GM21381 (cell line): ENCODE results near the gene CRISP1.
"Not testable (repeated sequence)": the region's sequence is repeated elsewhere in the genome, so short reads cannot be mapped to it uniquely, and the experiment has no call there.

Experiments used
- ATAC-seq: cut with Tn5 transposase; IDR thresholded peaks from one replicate; pipeline ENCODE4 v1.9.1; 2021; ENCODE audit warnings: mild to moderate bottlenecking, moderate library complexity; ENCODE audit not compliant: unreplicated experiment

CRISP1 gene, protein sequence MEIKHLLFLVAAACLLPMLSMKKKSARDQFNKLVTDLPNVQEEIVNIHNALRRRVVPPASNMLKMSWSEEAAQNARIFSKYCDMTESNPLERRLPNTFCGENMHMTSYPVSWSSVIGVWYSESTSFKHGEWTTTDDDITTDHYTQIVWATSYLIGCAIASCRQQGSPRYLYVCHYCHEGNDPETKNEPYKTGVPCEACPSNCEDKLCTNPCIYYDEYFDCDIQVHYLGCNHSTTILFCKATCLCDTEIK

DNA sequence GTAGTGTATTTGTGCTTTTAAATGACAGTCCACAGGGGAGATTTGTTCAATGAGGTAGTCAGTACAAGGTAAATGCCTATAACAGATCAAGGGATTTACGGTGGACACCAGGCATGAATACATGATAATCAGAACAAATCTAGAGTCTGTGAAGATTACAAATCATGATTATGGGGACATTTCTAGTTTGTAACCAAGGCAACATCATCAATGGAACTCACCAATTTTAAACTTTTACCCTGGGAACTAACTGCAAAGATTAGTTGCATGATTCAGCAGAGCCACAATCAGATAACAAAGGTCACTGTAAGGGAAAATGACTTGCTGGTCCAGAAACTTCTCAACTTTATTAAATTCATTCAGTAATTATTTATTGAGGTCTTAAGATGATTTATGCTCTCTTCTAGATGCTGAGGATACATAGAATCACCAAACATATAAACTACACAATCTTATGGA, at the start of gene CRISP1:
Gene CRISP1, minus strand, starts transcription at position 51 of the 459 bp plus-strand sequence. CDS start 9,135 bp downstream, outside the sequence.
- ATAC-seq: no peak

DNA sequence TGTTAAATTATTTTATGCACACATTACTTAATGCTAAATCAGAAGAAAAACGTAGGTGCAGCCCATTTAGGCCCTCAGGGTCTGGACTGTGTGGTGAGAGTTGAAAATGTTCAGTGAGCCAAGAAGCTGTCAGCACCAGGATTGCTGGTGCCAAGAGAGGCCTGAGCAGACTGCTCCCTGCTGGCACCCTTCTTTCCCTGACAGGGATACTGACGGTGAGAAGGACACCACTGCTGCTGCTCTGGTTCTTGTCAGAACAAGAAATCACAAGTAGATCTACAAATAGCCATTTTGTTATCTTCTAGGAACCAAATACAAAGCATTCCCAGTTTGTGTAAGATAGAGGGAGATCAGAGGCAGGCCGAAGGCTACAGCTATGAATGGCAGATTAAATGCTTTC, 48.7 kb upstream of the CRISP1 start:
- ATAC-seq: no peak

DNA sequence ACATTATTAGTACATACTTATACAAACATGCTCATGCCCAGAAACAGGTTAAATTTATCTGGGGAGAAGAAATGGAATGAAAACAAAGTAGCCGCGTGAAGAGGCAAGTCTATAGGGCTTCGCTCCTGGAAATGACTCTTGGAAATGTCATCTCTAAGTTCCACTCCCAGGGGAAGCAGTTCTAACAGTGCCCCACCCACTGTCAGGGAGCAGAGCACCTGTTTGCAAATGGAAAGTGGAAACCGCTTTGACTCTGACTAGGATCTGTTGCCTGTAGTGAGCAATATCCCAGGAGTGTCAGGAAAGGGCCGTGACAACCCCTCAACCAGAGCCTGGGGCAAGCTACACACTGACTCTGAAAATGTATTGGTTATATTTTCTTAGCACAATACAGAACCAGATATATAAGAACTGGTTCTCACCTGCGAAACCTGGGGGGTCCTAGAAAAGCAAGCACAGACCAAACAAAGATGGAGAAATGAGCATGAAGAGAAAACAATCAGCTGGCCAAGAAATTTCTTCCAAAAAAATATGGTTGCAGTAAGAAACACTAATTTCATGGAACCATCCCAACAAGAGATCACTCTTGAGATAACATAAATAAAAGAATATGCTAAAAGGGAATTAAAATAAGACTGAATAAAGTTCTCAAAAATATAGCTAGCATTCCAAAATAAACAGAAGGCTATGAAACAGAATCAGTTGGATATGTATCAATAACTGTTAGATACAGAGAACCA, 47.5 kb upstream of the CRISP1 start:
- ATAC-seq: no peak

DNA sequence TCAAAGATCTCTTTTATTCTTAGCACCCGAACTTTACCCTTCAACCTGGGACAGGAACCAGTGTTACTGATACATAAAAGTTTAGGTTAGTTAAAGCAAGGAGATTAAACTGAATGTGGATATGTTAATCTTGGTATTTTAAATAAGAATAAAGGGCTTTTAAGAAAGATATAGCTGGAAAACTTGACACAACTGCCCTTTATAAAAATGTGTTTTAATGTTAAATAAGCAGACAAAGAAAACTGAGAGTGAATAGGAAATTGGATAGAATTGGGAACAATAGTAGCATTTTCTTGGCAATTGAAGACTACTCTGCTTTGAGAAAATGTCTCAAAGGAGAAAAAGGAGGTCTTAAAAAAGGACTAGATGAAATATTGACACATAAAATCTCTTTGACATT, 45.9 kb upstream of the CRISP1 start:
- ATAC-seq: no peak

DNA sequence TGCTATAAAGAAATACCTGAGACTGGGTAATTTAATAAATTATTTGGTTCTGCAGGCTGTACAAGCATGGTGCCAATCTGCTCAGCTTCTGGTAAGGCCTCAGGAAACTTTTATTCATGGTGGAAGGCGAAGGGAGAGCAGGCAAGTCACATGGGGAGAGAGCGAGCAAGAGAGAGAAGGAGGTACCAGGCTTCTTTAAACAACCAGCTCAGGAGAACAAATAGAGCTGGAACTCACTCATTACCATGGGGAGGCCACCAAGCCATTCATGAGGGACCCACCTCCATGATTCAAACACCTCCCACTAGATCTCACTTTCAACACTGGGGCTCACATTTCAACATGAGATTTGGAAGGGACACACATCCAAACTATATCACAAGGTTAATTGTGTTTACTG, 44.9 kb upstream of the CRISP1 start:
- no peak for ATAC-seq

DNA sequence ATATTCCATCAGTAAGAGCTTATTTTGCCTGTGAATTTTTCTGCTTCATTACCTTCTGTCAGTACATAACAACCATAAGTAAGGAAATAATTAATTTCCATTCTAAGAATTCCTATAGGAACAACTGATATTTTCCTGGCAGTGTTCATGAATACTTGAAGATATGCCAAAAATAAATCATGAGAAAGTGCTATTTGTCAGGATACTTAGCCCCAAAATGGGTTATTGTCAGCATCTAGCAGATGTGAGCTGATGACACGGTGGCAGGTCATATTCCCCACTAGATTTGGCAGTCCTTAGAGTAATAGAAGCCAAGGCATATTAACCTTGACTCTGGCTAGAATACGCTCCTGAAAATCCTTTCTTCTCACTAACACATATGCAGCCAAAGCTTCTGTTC, 43.2 kb upstream of the CRISP1 start:
- no peak for ATAC-seq

DNA sequence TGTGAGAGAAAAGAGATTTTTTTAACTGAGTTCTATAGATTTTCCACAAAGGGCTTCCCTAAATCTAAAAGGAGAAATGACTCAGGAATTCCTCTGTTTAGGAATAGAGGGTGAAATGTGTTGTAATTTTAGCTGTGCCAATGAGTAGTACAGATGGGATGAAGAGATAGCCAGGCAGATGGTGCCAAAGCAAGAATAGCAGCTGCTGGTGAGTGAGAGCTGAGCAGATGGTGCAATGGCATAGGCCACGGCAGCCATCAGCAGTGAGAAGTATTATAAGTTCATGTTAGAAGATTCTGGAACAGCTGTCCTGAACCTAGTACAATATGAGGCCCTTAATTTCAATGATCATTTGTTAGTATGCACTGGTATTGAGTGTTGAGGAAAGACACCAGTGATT, 40.2 kb upstream of the CRISP1 start:
- no peak for ATAC-seq

DNA sequence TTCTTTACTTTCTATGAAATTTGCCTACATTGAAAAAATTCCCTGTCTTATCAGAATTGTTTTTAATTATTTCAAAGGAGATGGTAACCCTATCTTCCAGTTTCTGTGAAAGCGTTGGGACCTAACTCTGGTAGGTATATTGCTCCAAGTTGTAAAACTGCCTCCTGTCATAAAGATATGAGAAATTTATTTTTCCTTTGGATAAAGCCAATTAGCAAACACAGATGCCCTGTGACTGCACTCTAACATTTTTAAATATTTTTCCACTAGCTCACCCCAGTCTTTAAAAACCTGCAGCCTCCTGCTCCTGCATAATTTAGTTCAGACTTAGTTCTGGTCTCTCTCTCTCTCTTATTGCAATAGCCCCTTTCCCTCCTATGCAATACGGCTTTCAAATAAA, 39.0 kb upstream of the CRISP1 start:
- no peak for ATAC-seq

DNA sequence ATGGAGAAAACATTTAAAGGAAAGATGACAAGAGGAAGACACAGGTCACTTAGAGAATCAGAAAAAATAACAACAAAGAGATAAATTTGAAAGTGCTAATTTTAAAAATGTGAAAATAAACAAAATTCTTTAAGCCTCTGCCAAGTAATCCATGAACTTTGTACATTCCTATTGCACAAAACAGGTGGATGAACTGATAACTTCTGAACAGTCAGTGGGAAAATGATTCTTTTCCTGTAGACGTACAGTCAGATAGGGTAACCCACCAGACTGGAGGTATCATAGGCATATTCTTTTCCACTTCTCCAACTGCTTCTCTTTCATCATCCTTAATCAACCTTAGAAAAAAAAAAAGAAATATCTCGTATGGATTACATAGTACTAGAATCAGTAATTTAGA, 36.5 kb upstream of the CRISP1 start:
- ATAC-seq: no peak

DNA sequence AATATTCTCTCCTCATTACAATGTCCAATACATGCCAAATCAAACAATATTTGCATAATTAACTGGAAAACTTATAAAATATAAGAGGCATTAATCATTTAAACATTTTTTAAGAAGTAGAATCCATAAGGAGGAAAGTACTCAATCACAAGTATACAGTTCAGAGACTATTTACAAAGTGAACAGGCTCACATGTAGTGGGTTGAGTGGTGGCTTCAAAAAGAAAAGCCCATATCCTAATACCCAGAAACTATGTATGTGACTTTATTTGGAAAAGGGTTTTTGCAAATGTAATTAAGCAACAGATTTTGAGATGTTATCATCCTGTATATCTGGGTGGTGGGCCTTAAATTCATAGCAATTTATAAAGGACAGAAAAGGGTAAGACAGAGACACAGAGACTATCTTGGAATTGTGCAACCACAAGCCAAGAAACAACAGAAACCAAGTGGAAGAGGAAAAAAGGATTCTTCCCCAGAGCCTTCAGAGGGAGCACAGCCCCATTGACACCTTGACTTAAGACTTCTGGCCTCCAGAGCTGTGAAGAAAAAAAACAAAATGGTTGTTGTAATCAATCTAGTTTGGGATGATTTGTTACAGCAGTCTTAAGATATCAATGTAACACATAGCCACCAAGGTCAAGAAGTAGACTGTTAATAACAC, 32.7 kb upstream of the CRISP1 start:
- ATAC-seq: no peak

DNA sequence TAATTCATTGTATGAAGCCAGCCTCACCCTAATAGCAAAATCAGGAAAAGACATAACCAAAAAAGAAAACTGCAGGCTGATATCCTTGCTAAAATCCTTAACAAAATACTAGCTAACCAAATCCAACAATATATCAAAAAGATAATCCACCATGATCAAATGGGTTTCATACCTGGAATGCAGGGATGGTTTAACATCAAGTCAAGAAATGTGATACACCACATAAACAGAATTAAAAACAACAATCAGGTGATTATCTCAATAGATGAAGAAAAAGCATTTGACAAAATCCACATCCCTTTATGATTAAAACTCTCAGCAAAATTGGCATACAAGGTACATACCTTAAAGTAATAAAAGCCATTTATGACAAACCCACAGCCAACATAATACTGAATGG, 29.2 kb upstream of the CRISP1 start:
- ATAC-seq: not testable (repeated sequence)

DNA sequence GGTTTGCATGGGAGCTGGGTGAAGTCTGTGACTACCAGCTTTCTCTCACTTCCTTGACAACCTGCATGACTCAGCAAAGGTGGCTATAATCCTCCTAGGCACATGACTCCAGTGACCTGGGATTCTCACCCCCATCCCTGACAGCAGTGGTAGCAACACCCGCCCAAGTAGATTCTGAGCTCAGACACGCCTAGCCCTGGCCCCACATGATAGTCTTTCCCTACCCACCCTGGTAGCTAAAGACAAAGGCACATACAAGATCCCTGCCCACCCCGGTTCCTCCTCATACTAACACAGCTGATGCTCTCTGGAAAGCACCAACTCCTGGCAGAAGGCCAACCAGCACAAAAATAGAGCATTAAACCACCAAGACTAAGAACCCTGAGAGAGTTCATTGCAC, 25.9 kb upstream of the CRISP1 start:
- ATAC-seq: no peak

DNA sequence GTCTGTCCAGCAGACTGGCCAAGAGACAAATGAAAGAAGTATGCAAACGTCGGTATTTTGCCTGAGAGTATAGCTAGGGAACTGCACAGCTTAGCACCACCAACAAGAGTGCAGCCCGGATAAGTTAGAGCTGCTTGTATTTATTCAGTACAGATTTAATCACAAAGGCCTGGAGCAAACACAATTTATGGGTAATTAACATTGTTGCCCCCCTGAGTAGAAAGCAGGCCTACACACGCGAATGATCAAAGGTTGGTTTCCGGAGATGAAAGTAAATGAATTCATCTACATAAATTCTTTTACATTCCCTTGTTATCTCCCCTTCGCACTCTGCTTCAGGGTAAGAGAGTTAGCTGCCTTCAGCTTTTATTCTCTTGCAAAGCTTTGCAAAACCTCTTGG, 24.7 kb upstream of the CRISP1 start:
- no peak for ATAC-seq

DNA sequence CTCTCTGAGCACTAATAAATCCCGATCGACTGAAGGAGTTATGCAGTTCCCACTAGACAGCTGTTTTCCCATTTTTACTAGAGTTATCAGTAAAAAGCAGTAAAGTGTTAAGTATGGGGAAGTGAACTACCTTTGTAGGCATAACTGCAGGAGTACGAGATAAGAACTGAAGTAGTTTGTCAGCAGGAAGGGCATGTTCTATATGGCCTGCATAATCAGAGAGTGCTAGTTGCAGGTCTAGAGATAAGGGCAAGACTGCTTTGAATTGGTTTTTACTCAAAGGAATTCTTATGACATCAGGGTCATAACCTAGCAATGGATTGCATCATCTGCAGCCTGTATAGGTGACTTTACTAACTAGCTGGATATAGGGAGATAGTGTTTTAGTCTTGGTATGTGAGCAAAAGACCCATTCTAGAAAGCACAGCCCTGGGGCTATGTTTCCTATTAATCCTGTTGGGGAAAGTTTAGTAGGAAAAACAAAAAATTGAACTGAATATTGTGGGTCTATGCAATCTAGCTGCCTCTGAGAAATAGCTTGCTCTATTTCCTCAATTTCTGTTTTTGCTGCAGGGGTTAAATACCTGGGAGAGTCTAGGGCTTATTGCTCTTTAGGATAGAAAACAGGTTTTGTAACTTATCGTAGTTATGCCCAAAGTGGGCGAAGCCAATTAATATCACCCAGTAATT, 22.6 kb upstream of the CRISP1 start:
- ATAC-seq: no peak

DNA sequence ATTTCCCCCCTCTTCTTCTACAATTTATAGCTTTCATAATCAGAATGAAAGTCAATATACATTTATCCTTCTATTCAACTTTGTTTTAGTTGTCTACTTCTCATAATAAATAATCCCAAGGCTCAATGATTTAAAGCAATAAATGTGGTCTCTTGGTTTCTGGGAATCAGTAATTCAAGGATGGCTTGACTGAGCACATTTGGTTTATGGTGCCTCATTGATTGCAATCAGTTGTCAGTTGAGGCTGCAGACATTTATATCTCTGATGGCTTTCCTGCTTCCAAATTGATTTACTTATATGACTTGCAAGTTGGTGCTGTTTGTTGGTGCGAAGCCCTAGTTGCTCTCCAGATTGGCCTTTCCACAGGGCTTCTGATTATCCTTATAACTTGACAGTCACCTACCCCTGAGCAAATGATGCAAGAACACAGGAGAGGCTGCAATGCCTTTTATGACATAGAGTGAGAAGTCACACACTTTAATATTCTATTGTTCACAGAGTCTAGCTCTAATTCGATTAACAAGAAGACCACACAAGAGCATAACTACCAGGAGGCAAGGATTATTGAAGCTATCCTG, 2.7 kb upstream of the CRISP1 start:
- ATAC-seq: no peak

DNA sequence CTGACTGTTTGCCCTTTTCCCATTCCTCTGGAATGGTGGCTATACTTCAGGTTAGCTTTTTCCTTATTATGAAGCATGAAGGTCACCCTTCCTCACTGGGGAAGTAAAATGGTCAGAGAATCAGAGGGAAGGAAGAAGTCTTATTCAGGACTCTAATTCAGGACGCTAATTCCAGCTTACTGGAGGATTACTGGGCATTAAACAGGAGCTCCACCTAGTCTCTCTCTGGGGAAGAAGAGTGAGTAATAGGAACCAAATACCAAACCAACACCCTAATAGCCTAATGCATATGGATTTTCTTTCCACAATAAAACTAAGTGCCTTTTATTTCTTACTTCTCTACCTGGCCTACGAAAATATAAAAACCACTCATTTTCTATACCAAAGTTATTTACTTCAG, 10.1 kb downstream of the CRISP1 start:
- no peak for ATAC-seq

DNA sequence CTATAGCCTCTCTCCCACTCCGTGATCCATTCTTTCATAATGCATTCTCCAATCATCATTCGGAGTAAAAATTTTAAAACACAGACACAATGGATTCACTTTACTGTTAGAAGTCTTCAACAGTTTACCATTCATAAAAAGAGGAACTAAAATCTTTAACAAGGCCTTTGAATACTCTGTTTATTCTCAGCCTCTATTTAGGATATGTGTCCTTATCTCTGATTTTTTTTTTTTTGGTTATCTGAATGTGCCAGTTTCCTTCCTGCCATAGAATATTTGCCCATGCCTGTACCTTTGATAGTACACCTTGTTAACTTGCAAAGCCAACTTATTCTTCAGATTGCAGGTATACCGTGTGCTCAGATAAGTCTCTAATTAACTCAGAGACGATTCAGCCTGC, 11.1 kb downstream of the CRISP1 start:
- ATAC-seq: no peak

DNA sequence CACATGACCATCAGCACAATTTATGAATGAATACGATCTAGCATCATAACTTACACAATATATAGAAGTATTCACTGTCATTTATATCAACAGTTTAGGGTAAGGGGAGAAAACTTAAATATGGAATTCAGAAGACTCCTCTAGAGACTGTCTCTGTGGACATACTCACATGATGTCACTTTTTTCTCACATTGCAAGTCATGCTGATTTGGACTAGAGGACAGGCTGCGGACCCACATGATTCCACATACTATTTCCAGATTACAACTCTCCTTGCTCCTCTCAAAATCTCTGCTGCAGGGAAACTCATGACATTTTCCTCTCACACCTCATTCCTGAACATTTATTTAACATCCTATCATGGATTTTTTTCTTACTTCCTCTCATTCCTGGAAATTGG, 13.4 kb downstream of the CRISP1 start:
- no peak for ATAC-seq

DNA sequence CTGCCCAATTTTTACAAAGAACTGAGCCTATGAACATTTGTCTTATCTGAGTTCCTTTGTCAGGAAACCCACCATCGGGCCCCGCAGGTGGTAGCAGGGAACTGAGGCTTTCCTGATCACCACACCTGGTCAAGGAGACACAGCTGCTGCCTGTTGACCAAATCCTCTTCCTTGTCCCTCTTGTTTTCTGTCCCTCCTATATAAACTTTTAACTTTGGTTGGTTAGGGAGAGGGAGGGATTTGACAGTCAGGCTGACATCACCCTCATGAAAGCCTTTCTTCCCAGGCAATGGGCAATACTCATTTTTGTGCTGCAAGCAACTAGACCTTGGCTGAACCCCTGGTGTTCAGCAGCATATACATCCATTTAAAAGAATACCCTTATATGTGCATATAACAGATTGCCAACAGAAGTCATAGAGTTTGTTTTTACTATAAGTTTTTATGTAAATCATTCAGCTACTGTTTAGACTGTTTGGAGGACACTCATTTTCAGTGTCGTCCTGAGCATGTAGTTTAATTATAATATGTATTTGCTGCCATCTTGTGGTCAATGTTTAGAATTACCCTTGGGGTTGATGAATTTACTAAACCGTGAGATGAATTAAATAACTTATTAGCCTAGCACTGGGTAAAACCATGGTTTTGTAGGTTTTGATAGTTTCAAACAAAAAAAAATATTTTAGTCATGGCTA, 17.0 kb downstream of the CRISP1 start:
- ATAC-seq: peak; percentile 85

DNA sequence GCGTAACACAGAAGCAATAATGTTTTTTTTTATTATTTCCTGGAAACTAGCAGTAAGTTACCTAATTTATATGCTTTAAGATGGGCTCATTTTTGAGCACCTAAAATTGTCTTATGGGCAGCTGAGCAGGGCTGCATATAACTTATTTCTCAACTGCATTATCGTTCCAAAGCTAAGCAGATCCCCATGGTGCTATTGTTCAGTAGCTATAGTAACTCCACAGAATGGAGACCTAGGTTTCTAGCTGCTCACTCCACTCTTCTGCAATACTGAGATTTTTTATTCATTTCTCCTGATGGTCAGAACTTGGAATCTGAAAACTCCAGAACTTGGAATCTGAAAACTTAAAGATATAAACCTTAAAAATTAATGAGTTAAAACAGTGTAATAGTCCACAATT, 18.7 kb downstream of the CRISP1 start:
- ATAC-seq: no peak

DNA sequence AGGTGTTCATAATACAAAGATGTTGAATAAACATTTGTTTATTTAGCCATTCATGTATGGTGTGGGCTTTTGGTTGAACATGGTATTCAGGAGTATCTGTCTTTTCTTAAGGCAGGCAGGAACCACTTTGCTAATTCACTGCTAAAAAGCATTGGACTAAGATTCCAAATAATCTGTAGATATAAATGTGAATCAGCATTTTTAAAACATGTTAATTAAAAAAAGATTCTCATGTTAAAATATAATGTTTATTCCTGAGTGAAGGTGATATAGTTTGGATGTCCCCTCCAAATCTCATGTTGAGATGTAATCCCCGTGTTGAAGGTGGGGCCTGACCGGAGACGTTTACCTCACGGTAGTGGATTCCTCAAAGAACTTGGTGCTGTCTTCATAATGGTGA, 19.3 kb downstream of the CRISP1 start:
- ATAC-seq: no peak
